Thoracic aorta (tissue), 2 donors: ENCODE data around the gene TBC1D10B. TPM values are rescaled to one million over a fixed set of nuclear protein-coding genes. Genes with fewer than 3 reads are reported as not detected.
A peak's percentile ranks its signal among the peaks of the same experiment; 100 is the strongest.

Source experiments
- ATAC-seq: fragments of 150-250 bp; one replicate; pipeline ENCODE4 v1.8.0; 2017; ENCODE audit warnings: low read depth; ENCODE audit not compliant: insufficient number of reproducible peaks, low FRiP score
- DNase-seq: peaks from one replicate; pipeline ENCODE4 v3.0.0-alpha.2; 2020; ENCODE audit warnings: low spot score
- H3K27ac ChIP-seq, 2 donors: fragments of 200-600 bp; sonication (generic); 1 replicate in 1 of 2; 2 replicates in 1 of 2; pipeline ENCODE4 v1.5.1; 2016; ENCODE audit warnings: mild to moderate bottlenecking in 2 of 2, moderate library complexity in 2 of 2
- H3K27me3 ChIP-seq: fragments of 200-600 bp; sonication (generic); replicated peaks from 2 replicates; pipeline ENCODE4 v1.6.0; 2016; ENCODE audit warnings: mild to moderate bottlenecking; ENCODE audit not compliant: insufficient read depth
- H3K36me3 ChIP-seq: fragments of 200-600 bp; sonication (generic); one replicate; pipeline ENCODE4 v1.5.1; 2016
- H3K4me1 ChIP-seq, 2 donors: fragments of 200-600 bp; sonication (generic); 1 replicate in 1 of 2; 2 replicates in 1 of 2; pipeline versions ENCODE4 v1.5.1 to v1.6.0; 2016; ENCODE audit warnings: low read depth in 2 of 2, mild to moderate bottlenecking in 1 of 2; ENCODE audit not compliant: control insufficient read depth in 1 of 2
- H3K4me3 ChIP-seq: fragments of 200-600 bp; sonication (generic); 2 replicates; pipeline ENCODE4 v1.5.1; 2016; ENCODE audit warnings: mild to moderate bottlenecking
- H3K9me3 ChIP-seq: fragments of 200-600 bp; sonication (generic); 2 replicates; pipeline ENCODE4 v1.5.1; 2016
- CTCF ChIP-seq: fragments of 200-600 bp; sonication (generic); IDR thresholded peaks from one replicate; pipeline ENCODE4 v1.5.1; 2019; ENCODE audit warnings: antibody characterized with exemption
- total RNA-seq, 2 donors: library from RNA; depleted of rRNA; stranded (reverse); fragments of >200 nt; gene quantifications; one replicate each; pipeline versions ENCODE4 v1.1.0 to v1.2.3, GENCODE V29; 2016

The TBC1D10B gene
- total RNA-seq, 2 donors from 2014 or later: 34.5 TPM

GRCh38 chr16:30359871-30360170, 10.5 kb downstream of the TBC1D10B start:
- ATAC-seq: no peak
- peaks cover 33% of the 10 kb centered on the region for H3K36me3 ChIP-seq
- no peak for TF ChIP-seq CTCF

GRCh38 chr16:30358990-30359870, 11.1 kb downstream of the TBC1D10B start:
- H3K4me1 ChIP-seq: peaks cover 13 to 18% of the 10 kb centered on the region in 2 donors
- no peak overlapping the region for H3K4me3 ChIP-seq
- DNase-seq (no peak), ATAC-seq (no peak)
- H3K9me3 ChIP-seq: no peaks in the 10 kb centered on the region
- no peak for TF ChIP-seq CTCF
- peaks cover 33% of the 10 kb centered on the region for H3K36me3 ChIP-seq
- no peak overlapping the region for H3K27ac ChIP-seq
- H3K27me3 ChIP-seq: no peaks in the 10 kb centered on the region

More at GRCh38 chr16:30359871-30360170, 10.5 kb downstream of the TBC1D10B start:
- H3K4me1 ChIP-seq: peaks cover 10 to 14% of the 10 kb centered on the region in 2 donors
- no peak overlapping the region for H3K27ac ChIP-seq
- no peaks in the 10 kb centered on the region for H3K9me3 ChIP-seq
- no peak overlapping the region for H3K4me3 ChIP-seq
- H3K27me3 ChIP-seq: no peaks in the 10 kb centered on the region
- no peak for DNase-seq

GRCh38 chr16:30358577-30358936, 11.7 kb downstream of the TBC1D10B start:
- no peaks in the 10 kb centered on the region for H3K9me3 ChIP-seq
- H3K4me1 ChIP-seq: peaks cover 18 to 25% of the 10 kb centered on the region in 2 donors
- H3K36me3 ChIP-seq: peaks cover 35% of the 10 kb centered on the region
- ATAC-seq: no peak
- no peak overlapping the region for H3K27ac ChIP-seq
- H3K27me3 ChIP-seq: no peaks in the 10 kb centered on the region
- H3K4me3 ChIP-seq: no peak overlapping the region
- no peak for DNase-seq
- TF ChIP-seq CTCF: no peak

GRCh38 chr16:30357715-30358576, 12.3 kb downstream of the TBC1D10B start:
- H3K36me3 ChIP-seq: peaks cover 37% of the 10 kb centered on the region
- H3K4me3 ChIP-seq: no peak overlapping the region
- ATAC-seq (no peak), DNase-seq (no peak)
- H3K9me3 ChIP-seq: no peaks in the 10 kb centered on the region
- no peaks in the 10 kb centered on the region for H3K27me3 ChIP-seq
- no peak for TF ChIP-seq CTCF
- peaks cover 18 to 31% of the 10 kb centered on the region in 2 donors for H3K4me1 ChIP-seq
- H3K27ac ChIP-seq: no peak overlapping the region

GRCh38 chr16:30357085-30357714, 13.1 kb downstream of the TBC1D10B start:
- Histone ChIP-seq H3K27me3 (no peaks in the 10 kb centered on the region), H3K36me3 (peaks cover 37% of the 10 kb centered on the region), H3K27ac (peak overlapping the region in 1 of 2 donors; percentile 95), H3K4me3 (no peak overlapping the region), H3K9me3 (no peaks in the 10 kb centered on the region), H3K4me1 (peaks cover 24 to 39% of the 10 kb centered on the region in 2 donors)
- no peak for TF ChIP-seq CTCF
- ATAC-seq (no peak), DNase-seq (no peak)
